Measurements from ENCODE around the gene PSORS1C1. TPM values are rescaled to one million over a fixed set of nuclear protein-coding genes. Genes with fewer than 3 reads are reported as not detected.
"Not testable (repeated sequence)": the region's sequence is repeated elsewhere in the genome, so short reads cannot be mapped to it uniquely, and the experiment has no call there.

The PSORS1C1 gene
- total RNA-seq = 0.49 and 0.93 TPM in 2 replicates

GRCh38 chr6:31114541-31114878, at the start of gene PSORS1C1:
Gene PSORS1C1, plus strand, starts transcription at chr6:31114800. Its CDS starts 14,833 bp downstream, at chr6:31129633.
- H3K9me3 Mint-ChIP-seq = no peaks in the 10 kb centered on the region
- ChIA-PET POLR2A (interaction anchor here (0.7 kb wide), 1 partner anchor 10 kb away, joined by 3 read pairs; no protein-coding TSS in a partner anchor), CTCF (no interaction called here)
- no peak within 1 kb of the TSS for H3K27ac Mint-ChIP-seq
- ATAC-seq (ENCODE audit: low read depth) (no peak), DNase-seq (no peak)
- TF ChIP-seq CTCF (IDR thresholded peaks at IDR 0.05) = no peak
- peaks cover 5% of the 10 kb centered on the region for H3K4me1 Mint-ChIP-seq
- intact Hi-C loops (cut with micrococcal nuclease) = no loop called here
- H3K27me3 Mint-ChIP-seq = peaks cover 35% of the 10 kb centered on the region
- no peaks in the 10 kb centered on the region for H3K36me3 Mint-ChIP-seq (ENCODE audit: low read depth)
- no peak within 1 kb of the TSS for H3K4me3 Mint-ChIP-seq

- Mint-ChIP-seq H3K4me1 (peaks cover 5% of the 10 kb centered on the region), H3K27me3 (no peaks in the 10 kb centered on the region), H3K27ac (no peak overlapping the region), H3K36me3 (ENCODE audit: low read depth) (no peaks in the 10 kb centered on the region), H3K4me3 (no peak overlapping the region), H3K9me3 (no peaks in the 10 kb centered on the region)
- intact Hi-C loops (cut with micrococcal nuclease) = no loop called here
- DNase-seq = no peak
- TF ChIP-seq CTCF (IDR thresholded peaks at IDR 0.05) = no peak
- CTCF ChIA-PET = no interaction called here
- no peak for ATAC-seq (ENCODE audit: low read depth)
- POLR2A ChIA-PET = no interaction called here
These were observed 49.0 kb upstream of the PSORS1C1 start for GRCh38 chr6:31065556-31065955.

GRCh38 chr6:31067028-31067427, 47.6 kb upstream of the PSORS1C1 start:
- H3K4me1 Mint-ChIP-seq; ATAC-seq (ENCODE audit: low read depth); H3K36me3 Mint-ChIP-seq (ENCODE audit: low read depth); POLR2A ChIA-PET; intact Hi-C loops (cut with micrococcal nuclease); H3K27me3 Mint-ChIP-seq; H3K27ac Mint-ChIP-seq; H3K9me3 Mint-ChIP-seq; DNase-seq; H3K4me3 Mint-ChIP-seq; CTCF ChIA-PET: not testable (repeated sequence)

DNA sequence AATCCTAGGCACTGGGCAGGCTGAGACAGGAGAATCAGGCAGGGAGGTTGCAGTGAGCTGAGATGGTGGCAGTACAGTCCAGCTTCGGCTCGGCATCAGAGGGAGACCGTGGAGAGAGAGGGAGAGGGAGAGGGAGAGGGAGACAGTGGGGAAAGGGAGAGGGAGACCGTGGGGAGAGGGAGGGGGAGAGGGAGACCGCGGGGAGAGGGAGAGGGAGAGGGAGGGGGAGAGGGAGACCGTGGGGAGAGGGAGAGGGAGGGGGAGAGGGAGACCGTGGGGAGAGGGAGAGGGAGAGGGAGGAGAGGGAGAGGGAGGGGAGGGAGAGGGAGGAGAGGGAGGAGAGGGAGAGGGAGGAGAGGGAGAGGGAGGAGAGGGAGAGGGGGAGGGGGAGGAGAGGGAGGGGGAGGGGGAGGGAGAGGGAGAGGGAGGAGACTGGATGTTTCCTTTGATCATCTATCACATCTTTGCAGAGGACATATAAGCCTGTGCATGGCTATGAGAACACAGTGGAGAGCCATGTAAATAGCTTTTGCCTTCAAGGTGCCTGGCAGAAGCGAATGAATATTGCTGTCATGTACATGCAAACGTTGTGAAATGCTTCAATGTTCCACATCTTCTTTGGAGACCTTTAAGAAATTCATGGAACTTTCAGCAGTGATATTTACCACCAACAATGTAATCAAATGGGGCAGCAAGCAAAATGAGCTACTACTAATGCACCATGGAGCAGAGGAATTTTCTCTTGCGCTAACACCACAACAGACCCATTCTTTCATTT, 46.5 kb upstream of the PSORS1C1 start:
- H3K4me3 Mint-ChIP-seq; intact Hi-C loops (cut with micrococcal nuclease); H3K9me3 Mint-ChIP-seq; H3K27me3 Mint-ChIP-seq; ATAC-seq (ENCODE audit: low read depth); H3K36me3 Mint-ChIP-seq (ENCODE audit: low read depth); DNase-seq; H3K27ac Mint-ChIP-seq; H3K4me1 Mint-ChIP-seq: not testable (repeated sequence)
- ChIA-PET POLR2A (interaction anchor here (0.6 to 0.7 kb wide), 2 partner anchors 152 to 251 kb away, joined by 4 to 6 read pairs; no protein-coding TSS in a partner anchor), CTCF (interaction anchor here (1.8 to 3.4 kb wide), 4 partner anchors 12 to 240 kb away, joined by 5 to 17 read pairs (median 14); no protein-coding TSS in a partner anchor)

GRCh38 chr6:31068669-31069340, 45.8 kb upstream of the PSORS1C1 start:
- no peaks in the 10 kb centered on the region for H3K36me3 Mint-ChIP-seq (ENCODE audit: low read depth)
- peak overlapping the region; percentile 24 for H3K27ac Mint-ChIP-seq
- no peaks in the 10 kb centered on the region for H3K27me3 Mint-ChIP-seq
- ATAC-seq (ENCODE audit: low read depth) (peak; percentile 99), DNase-seq (peak; percentile 52)
- H3K9me3 Mint-ChIP-seq = no peaks in the 10 kb centered on the region
- CTCF ChIA-PET = interaction anchor here (0.9 to 3.4 kb wide), 8 partner anchors 11 to 587 kb away, joined by 3 to 17 read pairs (median 4); no protein-coding TSS in a partner anchor
- peak; percentile 55 for TF ChIP-seq CTCF (IDR thresholded peaks at IDR 0.05)
- H3K4me3 Mint-ChIP-seq = no peak overlapping the region
- intact Hi-C loops (cut with micrococcal nuclease) = loop anchor here (1.0 kb wide), 2 partner anchors 154 to 241 kb away; no protein-coding TSS in a partner anchor
- POLR2A ChIA-PET = interaction anchor here (0.7 kb wide), 1 partner anchor 153 kb away, joined by 4 read pairs; no protein-coding TSS in a partner anchor
- H3K4me1 Mint-ChIP-seq = peaks cover 5% of the 10 kb centered on the region

DNA sequence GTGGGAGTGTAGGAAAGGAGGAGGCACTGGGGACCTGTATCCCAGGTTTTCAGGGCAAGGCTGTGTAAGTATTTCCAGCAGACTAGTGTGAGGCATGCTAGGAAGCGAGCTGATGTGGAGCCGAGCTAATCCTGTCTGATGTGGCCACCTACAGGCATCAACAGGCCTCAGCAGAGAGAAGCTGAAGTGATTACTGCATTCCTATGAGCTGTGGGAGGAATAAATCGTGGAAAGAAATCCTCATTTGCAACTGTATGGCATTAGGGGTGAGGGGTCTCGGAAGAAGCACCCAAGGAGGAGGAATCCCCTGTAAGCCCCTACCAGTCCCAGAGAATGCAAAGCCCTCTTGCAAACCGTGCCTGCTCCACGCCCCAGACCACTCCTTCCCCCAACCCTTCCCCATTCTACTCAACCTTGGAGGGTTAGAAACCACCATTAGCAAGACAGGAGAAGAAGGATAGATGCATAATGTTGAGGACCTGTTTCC, 43.8 kb upstream of the PSORS1C1 start:
- no peak overlapping the region for H3K27ac Mint-ChIP-seq
- no peaks in the 10 kb centered on the region for H3K27me3 Mint-ChIP-seq
- H3K4me3 Mint-ChIP-seq = no peak overlapping the region
- ATAC-seq (ENCODE audit: low read depth) (no peak), DNase-seq (no peak)
- H3K36me3 Mint-ChIP-seq (ENCODE audit: low read depth) = no peaks in the 10 kb centered on the region
- peaks cover 5% of the 10 kb centered on the region for H3K4me1 Mint-ChIP-seq
- H3K9me3 Mint-ChIP-seq = no peaks in the 10 kb centered on the region
- ChIA-PET CTCF (interaction anchor here (1.2 to 3.4 kb wide), 4 partner anchors 9 to 242 kb away, joined by 6 to 17 read pairs (median 12); no protein-coding TSS in a partner anchor), POLR2A (no interaction called here)
- intact Hi-C loops (cut with micrococcal nuclease) = no loop called here
- TF ChIP-seq CTCF (IDR thresholded peaks at IDR 0.05) = no peak

Measured in activated B cell treated with CpG ODN at 0.5 μM for 24 hours (primary cell).